Activated effector memory CD4-positive, alpha-beta T cell treated with anti-CD3 and anti-CD28 coated beads, Interleukin-2, amount 50 U/mL, for 16 hours (primary cell): Measurements from ENCODE around the gene RNLS.

Experiments
- DNase-seq: peaks from one replicate; pipeline ENCODE4 v3.0.0-alpha.2; 2020

RNLS gene

DNA sequence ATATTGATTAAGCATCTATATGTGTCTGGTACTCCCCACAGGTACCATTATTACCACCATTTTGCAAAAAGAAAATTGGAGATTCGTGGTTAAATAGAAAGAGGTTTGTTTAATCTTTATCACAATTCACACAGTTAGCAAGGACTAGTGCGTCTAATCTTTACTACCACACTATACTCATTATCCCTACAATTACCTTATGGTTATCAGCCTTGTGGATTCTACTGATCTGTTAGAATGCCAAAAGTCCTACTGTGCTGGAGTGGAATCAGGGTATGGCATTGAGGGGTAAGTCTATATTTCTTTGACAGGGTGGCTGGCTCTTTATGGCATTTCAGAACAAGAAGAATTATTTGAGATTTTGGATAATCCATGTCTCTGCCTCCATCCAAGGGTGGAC lies 156.1 kb downstream of the RNLS start:
- DNase-seq: no peak

DNA sequence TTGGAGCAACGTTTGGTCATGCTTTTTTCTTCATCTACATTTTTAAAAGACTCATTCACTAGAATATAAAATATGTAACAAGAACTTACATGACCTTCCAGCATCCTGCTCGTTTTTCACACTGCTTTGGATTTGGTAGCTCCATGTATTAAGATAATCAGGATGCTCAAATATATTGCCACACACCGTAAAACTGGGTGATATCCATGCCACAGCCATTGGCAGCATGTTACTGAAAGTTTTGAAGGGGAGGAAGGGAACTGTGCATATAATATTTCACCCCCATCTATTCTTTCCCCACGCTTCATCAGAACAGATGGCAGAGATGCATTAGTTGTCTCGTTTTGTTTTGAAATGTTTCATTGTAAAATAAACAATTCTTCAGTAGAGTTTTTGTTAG lies 158.2 kb downstream of the RNLS start:
- no peak for DNase-seq

DNA sequence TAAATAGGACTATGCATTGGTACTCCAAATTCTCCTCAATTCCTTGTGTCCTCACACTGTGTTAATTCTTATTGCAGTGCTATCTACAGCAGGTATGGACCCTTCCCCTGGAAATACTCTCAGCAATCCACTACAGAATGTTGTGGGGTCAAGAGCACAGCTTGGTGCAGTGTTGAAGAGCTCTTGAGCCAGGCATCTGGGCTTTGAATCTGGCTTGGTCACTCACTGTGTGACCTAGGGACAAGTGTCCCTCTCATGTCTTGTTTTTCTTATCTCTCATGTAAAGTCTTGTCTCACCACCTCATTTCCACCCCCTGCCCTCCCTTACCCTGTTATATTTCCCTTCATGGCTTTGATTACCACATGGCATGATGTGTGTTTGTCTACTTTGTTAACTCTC lies 159.4 kb downstream of the RNLS start:
- DNase-seq: no peak

DNA sequence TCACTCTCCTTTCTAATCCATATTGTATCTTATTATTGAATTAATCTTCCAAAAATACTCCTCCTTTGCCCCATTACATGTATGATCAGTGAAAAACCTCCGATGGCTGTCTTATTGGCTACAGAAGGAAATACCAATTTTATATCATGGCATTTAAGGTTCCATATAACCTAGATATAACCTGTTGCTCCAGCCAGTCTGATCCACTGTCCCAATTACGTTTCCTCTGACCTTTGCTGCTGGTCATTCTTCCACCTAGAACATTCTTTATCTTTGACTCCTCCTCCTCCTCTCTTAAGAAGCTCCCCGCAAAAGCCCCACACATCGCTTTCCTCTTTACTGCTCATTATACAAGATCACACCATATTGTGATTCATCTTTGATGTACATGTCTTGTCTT lies 161.5 kb downstream of the RNLS start:
- DNase-seq: no peak

DNA sequence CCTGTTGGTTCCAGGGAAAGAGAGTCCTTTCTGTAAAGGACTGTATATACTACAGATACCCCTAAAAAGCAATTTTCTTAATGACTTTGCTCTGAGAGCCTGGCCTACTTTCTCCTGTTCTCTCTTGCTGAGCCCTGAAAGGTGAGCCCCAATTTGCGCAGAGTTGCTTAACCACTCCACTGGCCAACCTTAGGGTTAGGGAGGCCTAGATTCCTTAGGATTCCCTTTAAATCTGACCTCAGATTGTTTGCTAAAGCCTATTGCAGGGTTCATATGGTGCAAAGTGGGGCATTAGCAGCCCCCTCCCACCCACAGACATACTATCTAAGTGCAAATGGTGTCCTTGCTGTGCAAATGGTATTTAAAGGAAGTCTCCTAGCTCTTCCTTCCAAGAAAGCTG lies 164.2 kb downstream of the RNLS start:
- DNase-seq: no peak

DNA sequence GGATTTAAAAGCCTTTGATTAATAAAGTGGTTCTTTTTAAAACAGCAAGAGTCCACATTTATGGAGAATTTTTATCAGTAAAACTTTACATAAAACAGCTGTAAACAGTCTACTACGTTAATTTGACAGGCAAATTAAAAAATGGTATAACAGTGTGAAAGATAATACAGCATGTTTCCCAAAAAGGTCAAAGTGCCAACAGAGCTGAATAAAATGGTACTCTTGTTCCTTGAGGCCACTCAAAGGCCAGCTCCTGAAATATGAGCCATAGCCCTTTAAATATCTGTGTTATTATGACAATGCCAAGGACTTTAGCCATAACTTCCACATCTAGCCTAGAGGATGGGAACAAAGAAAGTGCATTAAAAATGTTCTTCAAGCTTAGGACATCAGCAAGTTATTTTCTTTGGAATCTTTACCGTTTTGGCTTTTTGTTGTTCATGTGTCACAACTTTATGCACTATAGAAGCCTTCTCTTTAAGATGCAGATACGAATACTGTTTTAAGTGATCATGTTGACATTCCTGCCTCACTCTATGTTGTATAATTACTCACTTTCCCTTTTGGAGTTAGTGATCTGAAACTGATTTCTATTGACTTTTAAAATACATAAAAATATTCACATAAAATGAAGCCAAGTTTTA lies 165.6 kb downstream of the RNLS start:
- no peak for DNase-seq

DNA sequence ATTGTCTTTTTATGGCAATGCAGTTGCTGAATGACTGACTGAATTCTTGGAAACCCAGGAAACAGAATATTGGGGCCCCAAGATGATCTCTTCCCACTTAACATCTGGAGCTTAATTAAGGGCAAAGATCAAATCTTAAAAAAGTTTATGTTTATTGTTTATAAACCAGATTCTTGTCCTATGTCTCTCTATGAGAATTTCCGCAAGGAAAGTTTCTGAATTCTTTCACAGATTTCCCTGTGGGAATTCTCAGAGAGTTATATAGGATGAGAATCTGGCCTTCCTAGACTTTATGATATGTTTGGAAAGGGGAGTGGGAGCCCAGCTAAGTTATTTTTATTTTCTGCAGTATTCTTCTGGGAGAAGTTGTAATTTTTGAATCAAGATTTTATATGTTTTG lies 166.3 kb downstream of the RNLS start:
- no peak for DNase-seq

DNA sequence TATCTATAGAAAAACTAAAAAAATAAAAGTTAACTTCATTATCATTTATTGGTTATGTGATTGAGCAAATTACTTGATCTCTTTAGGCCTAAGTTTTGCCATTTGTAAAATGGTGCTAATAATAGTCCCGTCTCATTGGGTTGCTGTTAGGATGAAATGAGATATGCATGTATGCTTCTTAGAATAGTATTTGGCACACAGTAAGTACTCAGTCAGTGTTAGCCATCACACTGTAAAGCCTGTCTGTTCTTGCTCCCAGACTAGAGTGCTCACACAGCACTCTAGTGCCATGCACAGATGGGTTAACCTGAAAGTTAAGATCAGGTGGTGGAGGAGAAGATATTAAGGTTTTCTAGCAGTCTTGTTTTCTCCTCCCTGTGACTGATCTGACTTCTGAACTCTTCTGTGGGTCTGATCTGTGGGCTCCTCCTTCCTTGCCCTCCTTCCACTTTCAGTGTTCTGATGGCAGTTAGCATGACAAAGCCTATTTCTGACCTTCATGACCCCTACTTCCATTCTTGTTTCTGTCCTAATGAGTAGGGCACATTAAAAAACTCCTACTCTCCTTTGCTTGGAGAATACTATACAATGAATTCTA lies 167.5 kb downstream of the RNLS start:
- DNase-seq: no peak

DNA sequence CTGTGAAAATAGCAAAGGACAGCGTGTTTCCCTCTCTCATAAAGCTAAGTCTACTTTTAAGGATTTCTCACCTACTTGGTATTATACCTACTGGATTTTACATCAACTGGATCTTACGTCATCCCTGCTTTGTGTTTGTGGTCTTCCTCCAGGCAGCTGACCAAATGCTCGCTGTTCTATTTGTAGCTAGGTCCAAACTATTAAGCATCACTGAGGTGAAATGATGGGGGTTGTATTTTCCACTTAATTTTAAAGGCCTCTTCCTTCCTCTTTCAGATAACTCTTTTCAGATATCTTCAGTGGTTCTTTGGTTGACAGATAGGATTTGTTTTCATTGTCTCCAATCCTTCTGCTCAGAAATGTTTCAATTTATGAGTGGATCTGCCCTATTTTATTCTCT lies 169.7 kb downstream of the RNLS start:
- no peak for DNase-seq

DNA sequence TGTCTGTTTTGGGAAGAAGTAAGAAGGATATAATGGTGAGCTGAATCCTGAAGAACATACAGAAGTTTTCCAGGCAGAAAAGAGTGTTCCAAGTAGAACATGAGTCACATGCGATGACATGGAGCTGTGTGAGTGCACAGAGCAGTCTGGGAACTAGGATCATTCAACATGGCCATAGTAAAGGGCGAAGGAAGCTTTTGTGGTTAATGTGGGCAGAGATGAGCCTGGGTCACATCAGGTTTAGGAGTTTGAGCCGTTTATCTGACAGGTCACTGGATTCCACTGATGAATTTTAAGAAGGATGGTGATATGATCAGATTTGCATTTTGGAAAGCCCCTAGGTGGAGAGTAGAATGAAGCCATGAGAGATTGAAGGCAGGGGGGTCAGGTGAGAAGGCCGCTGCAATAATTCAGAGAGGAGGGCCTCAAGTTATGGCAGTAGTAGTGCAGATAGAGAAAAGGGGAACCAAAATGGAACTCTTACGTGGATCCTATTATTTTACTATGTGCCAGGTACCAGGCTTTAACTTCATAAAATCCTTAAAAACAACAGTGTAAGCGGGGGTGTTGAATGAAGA lies 171.3 kb downstream of the RNLS start:
- DNase-seq: no peak

DNA sequence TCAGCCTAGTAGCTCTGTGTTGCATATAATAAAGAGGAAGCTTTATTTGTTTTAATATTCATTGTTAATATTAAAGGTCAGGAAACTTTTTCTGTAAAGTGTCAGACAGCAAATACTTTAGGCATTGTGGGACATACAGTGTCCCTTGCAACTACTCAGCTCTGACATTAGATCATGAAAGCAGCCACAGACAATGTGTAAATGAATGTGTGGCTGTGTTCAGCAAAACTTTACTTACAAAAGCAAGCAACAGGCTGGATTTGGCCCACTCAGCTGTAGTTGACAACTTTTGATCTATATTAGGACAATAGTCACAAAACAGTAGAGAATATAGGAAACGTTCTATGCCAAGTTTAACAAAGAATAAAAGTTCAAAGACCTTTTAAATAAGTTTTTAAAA lies 173.3 kb downstream of the RNLS start:
- no peak for DNase-seq

DNA sequence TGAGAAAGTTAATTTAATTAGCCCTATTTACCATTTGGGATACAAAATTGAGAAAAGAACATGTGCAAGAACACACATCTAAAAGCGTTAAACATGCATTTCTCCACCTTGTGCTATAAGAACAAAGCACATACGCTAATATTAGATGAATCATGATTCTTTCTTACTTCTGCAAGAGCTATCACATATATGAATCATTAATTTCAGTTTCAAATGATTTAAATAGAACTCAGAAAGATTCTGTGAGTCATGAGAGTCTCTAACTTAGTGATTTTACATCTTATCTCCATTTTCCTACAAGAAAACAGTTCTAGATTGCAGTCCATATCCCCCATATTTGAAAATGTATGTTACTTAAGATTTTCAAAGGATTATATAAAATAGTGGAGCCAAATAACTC lies 173.9 kb downstream of the RNLS start:
- DNase-seq: no peak

DNA sequence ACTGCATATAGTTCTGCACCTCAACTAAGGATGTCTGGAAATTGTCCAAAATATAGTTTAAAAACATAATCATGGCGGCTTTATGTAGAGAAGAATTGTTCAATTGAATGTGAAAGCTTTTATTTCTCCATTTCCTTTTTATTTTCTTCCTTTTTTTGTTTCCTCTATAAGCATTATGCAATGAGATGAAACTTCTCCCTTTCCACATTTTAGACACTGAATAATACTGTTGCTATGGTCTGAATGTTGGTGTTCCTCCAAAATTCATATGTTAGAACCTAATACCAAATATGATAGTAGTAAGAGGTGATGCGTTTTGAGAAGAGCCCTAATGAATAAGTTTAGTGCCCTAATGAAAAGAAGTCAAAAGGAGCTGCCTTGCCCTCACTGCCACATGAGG lies 175.0 kb downstream of the RNLS start:
- DNase-seq: no peak

DNA sequence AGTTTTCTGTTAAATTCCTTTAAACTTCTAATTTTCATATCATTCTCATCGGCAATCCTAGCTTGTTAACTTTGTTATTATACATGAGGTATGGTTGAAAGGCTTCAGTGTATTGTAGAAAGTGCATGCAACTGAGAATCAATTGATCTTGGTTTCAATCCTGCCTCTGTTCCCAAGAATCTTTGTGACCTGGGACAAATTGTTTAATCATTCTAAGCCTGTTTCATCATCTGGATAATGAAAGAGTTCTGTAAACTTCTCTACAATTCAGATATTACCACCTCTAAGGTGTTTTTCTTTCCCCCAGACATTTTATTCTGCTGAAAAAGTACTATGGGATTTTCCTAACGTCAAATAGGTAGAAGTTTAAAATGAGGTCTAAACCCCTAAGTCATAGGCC lies 179.0 kb downstream of the RNLS start:
- DNase-seq: no peak

DNA sequence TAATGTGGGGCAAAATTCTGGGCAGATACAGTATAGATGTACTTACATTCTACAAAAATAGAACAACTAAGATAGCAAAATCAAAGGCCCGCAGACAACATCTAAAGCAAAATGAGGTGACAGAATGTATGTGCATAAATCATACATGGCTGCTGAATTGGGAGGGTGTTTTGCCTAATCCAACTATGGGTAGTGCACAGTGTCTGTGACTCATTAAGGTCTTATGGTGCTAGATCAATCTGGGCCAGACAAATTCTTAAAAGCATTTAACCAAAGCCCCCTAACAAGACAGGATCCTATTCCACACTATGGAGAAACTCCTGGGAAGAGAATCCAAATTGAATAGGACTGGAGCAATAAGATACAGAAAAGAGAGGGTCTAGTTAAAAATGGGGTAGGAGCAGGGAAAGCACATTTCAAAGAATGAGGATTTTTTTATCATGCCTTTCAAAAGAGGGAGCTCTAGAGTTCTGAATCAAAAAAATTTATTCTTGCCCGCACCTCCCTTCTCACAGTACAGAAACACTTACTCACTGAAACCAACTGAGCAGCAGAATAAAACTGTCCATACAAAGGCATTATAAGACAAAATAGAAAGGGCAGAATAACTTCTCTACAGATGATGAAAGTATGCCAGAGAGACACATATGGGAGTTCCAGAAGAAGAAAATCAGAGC lies 181.3 kb downstream of the RNLS start:
- DNase-seq: no peak

DNA sequence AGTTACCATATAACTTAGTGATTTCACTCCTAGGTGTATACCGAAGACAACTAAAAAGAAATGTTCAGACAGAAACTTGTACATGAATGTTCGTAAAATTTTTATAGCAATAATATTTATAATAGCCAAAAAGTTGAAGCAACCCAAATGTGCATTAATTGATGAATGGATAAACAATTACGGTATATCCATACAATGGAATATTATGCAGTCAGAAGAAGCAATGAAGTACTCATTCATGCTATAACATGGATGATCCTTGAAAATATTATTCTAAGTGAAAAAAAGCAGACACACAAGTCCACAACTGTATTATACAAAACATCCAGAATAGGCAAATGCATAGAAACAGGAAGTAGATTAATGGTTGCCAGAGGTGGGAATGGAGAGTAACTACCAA lies 183.9 kb downstream of the RNLS start:
- DNase-seq: no peak

DNA sequence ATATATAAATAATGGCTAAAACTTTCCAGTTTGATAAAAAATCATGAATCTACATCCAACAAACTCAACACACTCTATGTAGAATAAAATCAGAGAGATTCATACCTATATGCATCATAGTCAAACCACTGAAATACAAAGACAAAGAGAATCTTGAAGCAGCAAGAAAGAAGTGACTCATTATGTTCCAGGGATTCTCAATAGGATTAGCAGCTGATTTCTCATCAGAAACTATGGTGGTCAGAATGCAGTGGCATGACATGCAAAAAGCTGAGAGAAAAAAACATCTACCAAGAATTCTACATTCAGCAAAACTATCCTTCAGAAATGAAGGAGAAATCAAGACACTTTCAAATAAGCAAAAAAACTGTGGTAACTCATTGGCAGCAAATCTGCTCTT lies 187.4 kb downstream of the RNLS start:
- no peak for DNase-seq

DNA sequence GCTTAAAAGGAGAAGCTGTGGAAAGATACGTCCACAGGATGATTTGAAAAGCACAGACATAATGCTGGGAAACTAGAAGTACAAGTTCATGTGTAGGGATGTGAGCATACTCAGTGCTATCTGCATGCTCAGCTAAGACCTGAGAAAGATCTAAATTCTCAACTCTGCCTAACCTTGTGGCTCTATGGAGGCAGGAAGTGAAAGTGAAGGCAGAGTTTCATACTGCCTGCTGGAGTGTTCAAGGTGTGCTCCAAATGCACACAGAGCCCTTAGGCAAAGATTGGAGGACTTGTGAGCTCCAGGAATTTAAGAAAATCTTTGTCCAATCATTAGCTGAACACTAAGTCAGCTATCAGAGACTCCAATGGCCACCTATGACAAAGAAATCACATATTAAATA lies 190.9 kb downstream of the RNLS start:
- DNase-seq: no peak

DNA sequence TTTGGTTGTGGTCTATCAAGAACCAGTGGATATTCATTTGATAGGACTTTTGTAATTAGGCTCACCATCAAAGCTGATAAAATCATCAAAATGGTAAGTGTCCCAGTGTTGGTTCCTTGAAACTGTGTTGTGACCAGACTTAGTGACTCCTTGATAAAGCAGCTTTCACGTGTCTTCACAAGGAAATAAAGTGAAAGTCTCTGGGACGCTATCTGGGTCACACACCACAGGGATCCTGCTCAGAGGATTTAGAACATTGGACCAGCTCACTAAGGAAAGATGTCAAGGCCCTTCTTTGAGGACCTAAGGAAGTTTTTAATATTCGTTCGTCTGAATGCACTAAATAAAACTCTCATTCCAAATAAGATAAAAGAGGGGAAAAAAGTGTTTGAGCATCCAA lies 193.1 kb downstream of the RNLS start:
- no peak for DNase-seq

DNA sequence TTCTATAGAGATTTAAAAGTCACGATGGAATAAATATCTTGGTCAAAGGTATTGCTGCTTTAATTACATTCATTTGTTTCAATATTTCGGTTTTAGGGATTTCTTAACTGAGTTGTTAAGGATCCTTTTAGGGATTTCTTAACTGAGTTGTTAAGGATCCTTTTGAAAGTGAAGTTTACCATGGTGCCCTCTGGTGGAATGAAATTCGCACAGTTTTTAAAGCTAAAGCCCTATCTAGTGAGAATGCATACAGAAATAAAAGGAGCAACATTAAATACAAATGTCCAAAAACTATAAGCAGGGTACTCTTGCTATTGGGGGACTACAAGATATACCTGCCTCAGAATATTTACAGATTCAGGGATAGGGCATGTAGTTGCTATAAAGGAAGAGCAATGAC lies 193.7 kb downstream of the RNLS start:
- no peak for DNase-seq

DNA sequence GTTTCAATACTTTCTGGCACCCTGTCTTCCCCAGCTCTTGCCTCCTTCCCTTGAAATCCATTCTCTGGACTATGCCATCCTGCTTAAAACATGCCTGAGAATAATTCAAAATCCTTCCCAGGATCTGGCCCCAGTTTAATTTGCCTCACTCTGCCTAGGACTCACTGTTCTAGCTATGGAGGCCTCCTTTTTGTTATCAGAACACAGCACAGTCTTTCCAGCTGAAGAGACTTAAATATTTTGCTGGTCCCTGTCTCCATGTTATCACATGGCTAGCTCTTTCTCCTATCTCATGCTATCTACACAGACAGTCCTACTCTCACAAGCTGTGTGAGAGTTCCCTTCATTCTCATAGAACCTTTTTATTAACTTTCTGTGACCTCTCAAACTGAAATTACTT lies 194.8 kb downstream of the RNLS start:
- DNase-seq: no peak

DNA sequence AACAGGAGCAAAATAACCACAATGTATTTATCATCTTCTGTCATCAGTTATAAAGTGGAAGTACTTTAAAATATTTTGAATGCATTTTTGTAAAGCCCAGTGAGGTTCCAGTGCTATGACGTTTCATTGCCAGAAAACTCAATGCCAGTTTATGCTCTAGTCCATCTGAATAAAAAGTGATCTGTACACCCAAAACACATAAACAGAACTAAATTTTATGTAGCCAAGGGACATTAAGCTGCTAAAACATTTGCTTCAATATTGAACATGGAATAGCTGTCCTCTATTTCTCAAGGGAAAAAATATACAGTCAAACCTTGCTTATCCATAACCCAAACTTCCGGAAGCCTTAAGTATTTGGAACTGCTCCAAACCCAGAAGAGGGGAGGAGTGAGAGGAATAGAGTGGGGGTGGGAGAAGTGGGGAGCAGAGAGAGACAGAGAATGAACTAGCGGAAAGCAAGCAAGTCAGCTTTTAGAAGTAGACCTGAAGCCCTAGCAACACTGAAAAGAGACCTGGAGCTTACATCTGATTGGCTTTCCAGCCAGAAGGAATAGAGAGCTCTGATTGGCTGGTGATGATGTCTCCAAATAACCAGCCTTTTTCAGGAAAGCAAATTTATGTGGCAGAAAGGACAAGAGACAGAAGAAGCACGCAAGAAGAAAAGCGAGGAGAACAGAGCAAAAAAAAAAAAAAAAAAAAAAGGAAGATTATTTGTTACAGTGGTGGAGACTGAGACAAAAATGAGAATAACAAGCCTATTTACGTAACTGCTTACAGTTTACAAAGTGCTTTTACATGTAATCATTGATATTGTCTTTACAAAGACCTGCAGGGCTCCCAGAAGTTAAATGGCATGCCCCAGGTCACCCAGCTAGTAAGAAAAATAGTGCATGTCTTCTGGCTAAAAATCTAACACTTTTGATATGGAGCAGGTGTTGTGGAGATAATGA lies 196.0 kb downstream of the RNLS start:
- DNase-seq: no peak

DNA sequence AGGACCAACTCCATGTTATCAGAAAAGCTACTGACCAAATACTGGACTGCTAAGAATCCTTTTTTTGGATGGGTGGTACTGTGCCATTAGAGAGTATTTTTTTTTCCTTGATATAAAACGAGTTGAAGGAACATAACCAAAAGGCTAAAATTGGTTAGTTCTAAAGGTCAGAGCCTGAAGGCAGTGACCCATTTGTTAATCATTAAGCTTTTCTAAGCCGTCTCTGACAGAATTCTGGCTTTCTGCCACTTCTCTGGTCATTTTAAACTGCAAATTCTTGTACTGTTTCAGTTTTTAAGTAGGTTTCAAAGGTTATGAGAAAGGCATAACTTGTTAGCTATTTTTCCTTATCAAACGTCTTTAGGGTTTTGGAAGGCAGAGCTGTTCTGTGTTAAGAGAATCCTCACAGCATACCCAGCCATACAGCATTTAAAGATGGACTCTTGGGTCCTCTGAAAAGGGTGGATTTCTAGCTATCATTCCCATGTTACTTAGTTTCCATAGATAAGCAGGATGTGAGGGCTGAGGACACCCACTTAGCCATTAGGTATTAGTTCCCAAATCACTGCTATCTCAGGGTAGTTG lies 196.8 kb downstream of the RNLS start:
- DNase-seq: no peak
